ENCODE measurements around the gene NFS1. TPM values are rescaled to one million over a fixed set of nuclear protein-coding genes. Genes with fewer than 3 reads are reported as not detected.

Gene NFS1
- total RNA-seq, 1 experiment from 2014 or later: 75.8 TPM

GRCh38 chr20:35625584-35626385 lies 73.4 kb downstream of the NFS1 start:
- intact Hi-C loops (cut with micrococcal nuclease): no loop called here
- Histone ChIP-seq H2AFZ (ENCODE audit: low read length) (no peak overlapping the region), H3K36me3 (ENCODE audit: low read depth, low read length) (peaks cover 40% of the 10 kb centered on the region), H4K20me1 (ENCODE audit: low read length) (no peaks in the 10 kb centered on the region), H3K27ac (ENCODE audit: low read length) (peak overlapping the region; percentile 16; the same call in 1 of the 2 replicates), H3K9me3 (ENCODE audit: low read length) (no peaks in the 10 kb centered on the region), H3K9me2 (replicated peaks; ENCODE audit: low read length) (no peaks in the 10 kb centered on the region), H3K9ac (ENCODE audit: low read length) (no peak overlapping the region), H3K4me2 (ENCODE audit: low read length) (no peak overlapping the region), H3K79me2 (ENCODE audit: low read length) (no peaks in the 10 kb centered on the region), H3K4me1 (ENCODE audit: insufficient read depth, low read length) (peaks cover 13% of the 10 kb centered on the region), H3K27me3 (ENCODE audit: low read length) (no peaks in the 10 kb centered on the region), H3F3A (ENCODE audit: low read length, unreplicated experiment) (no peaks in the 10 kb centered on the region), H3K4me3 (ENCODE audit: low read length) (no peak overlapping the region)
- no TSS peak for BruUV-seq (replicated peaks)
- DNase-seq (peak; percentile 43), ATAC-seq (peak; percentile 91)
- POLR2A ChIA-PET (ENCODE audit: unreplicated experiment): no interaction called here
- CTCF ChIA-PET: no interaction called here
- no peak for TF ChIP-seq EZH2 (IDR thresholded peaks at IDR 0.05; ENCODE audit: low read length, unreplicated experiment)
- no peak for TF ChIP-seq EZH2phosphoT487 (IDR thresholded peaks at IDR 0.05; ENCODE audit: borderline replicate concordance, low read length)
- TF ChIP-seq, protein P1, sequence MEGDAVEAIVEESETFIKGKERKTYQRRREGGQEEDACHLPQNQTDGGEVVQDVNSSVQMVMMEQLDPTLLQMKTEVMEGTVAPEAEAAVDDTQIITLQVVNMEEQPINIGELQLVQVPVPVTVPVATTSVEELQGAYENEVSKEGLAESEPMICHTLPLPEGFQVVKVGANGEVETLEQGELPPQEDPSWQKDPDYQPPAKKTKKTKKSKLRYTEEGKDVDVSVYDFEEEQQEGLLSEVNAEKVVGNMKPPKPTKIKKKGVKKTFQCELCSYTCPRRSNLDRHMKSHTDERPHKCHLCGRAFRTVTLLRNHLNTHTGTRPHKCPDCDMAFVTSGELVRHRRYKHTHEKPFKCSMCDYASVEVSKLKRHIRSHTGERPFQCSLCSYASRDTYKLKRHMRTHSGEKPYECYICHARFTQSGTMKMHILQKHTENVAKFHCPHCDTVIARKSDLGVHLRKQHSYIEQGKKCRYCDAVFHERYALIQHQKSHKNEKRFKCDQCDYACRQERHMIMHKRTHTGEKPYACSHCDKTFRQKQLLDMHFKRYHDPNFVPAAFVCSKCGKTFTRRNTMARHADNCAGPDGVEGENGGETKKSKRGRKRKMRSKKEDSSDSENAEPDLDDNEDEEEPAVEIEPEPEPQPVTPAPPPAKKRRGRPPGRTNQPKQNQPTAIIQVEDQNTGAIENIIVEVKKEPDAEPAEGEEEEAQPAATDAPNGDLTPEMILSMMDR (conservative IDR thresholded peaks at IDR 0.05; ENCODE audit: low read depth, low read length): no peak

DNA sequence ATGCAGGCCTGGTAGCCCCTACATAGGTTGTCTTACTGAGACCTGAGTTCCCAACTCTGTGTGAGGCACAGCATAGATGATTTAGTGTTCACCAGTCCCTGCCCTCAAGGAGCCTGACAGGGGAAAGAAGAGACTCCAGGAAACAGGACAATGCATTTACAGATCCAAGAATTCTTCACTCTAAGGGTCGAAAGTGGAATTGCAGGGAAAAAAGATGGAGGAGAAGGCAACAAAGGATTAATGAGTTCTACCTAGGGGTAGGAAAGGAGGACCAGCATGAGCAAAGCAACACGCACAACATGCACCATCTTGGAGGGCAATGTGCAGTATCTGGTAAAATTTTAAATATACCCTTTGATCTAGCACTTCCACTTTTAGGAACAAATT lies 77.6 kb downstream of the NFS1 start:
- ChIA-PET CTCF (no interaction called here), POLR2A (ENCODE audit: unreplicated experiment) (no interaction called here)
- Histone ChIP-seq H3K4me3 (ENCODE audit: low read length) (no peak overlapping the region), H3K9me3 (ENCODE audit: low read length) (no peaks in the 10 kb centered on the region), H2AFZ (ENCODE audit: low read length) (no peak overlapping the region), H3K27me3 (ENCODE audit: low read length) (no peaks in the 10 kb centered on the region), H3K9me2 (replicated peaks; ENCODE audit: low read length) (no peaks in the 10 kb centered on the region), H3F3A (ENCODE audit: low read length, unreplicated experiment) (no peaks in the 10 kb centered on the region), H3K9ac (ENCODE audit: low read length) (no peak overlapping the region), H3K79me2 (ENCODE audit: low read length) (peaks cover 15% of the 10 kb centered on the region), H3K4me2 (ENCODE audit: low read length) (no peak overlapping the region), H4K20me1 (ENCODE audit: low read length) (no peaks in the 10 kb centered on the region), H3K27ac (ENCODE audit: low read length) (no peak overlapping the region), H3K4me1 (ENCODE audit: insufficient read depth, low read length) (peaks cover 38% of the 10 kb centered on the region), H3K36me3 (ENCODE audit: low read depth, low read length) (peaks cover 19% of the 10 kb centered on the region)
- intact Hi-C loops (cut with micrococcal nuclease): no loop called here
- no peak for DNase-seq
- no peak for ATAC-seq
- no peak for TF ChIP-seq EZH2phosphoT487 (IDR thresholded peaks at IDR 0.05; ENCODE audit: borderline replicate concordance, low read length)
- TF ChIP-seq EZH2 (IDR thresholded peaks at IDR 0.05; ENCODE audit: low read length, unreplicated experiment): no peak
- TF ChIP-seq, protein P1 (conservative IDR thresholded peaks at IDR 0.05; ENCODE audit: low read depth, low read length): peak; percentile 32; the same call in 1 of the 2 replicates
- no TSS peak for BruUV-seq (replicated peaks)

Measured in PC-3 (cell line).